Measurements from ENCODE around the gene ATAD5.

DNA sequence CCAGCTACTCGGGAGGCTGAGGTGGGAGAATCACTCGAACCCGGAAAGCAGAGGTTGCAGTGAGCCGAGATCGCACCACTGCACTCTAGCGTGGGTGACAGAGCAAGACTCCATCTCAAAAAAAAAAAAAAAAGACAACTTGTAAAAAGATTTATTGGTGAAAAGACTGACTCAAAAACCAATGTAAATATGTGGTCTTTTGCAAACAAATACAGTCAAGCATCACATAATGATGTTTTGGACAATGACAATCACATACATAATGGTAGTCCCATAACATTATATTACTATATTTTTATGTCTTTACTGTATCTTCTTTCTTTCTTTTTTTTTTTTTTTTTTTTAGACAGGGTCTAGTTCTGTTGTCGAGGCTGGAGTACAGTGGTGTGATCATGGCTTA is 15.6 kb upstream of the ATAD5 start:
- TF ChIP-seq POLR2A (IDR thresholded peaks at IDR 0.05): no peak
- TF ChIP-seq, protein P1, sequence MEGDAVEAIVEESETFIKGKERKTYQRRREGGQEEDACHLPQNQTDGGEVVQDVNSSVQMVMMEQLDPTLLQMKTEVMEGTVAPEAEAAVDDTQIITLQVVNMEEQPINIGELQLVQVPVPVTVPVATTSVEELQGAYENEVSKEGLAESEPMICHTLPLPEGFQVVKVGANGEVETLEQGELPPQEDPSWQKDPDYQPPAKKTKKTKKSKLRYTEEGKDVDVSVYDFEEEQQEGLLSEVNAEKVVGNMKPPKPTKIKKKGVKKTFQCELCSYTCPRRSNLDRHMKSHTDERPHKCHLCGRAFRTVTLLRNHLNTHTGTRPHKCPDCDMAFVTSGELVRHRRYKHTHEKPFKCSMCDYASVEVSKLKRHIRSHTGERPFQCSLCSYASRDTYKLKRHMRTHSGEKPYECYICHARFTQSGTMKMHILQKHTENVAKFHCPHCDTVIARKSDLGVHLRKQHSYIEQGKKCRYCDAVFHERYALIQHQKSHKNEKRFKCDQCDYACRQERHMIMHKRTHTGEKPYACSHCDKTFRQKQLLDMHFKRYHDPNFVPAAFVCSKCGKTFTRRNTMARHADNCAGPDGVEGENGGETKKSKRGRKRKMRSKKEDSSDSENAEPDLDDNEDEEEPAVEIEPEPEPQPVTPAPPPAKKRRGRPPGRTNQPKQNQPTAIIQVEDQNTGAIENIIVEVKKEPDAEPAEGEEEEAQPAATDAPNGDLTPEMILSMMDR (IDR thresholded peaks at IDR 0.05): no peak

All from stomach (tissue), 4 donors.